Measurements from ENCODE around the gene TTC23.

DNA sequence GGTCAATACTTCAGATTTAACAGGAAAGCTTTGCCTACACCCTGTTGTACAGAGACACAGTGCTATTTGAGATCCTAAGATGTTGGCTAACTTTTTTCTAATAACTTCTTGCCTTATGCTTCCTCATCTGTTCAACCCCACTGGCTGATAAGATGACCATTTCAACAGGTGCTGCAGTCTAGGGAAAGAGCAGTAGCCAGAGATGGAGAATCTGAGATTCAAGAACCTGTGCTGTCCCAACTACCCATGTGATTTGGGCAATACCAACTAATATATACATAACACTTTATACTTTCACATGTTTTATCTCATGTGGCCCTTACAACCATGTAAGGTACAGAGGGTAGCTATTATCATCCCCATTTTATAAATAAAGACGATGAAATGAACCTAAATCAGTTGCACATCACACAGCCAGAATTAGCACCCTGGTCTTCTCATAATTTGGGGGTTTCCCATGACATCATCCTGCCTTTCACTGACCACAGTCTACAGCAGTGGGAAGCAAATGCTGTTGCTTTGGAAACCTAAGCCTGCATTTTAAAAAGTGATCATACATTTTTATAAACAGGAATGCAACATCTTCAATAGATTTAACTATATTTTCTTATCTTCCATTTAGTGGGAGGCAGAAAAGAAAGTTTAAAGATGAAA is 9.7 kb downstream of the TTC23 start:
- TF ChIP-seq POLR2AphosphoS5 (IDR thresholded peaks at IDR 0.05; ENCODE audit: low read depth, low read length) (no peak), TAF1 (IDR thresholded peaks at IDR 0.05; ENCODE audit: borderline replicate concordance, insufficient read depth, low read length) (no peak), SIN3A (IDR thresholded peaks at IDR 0.05; ENCODE audit: borderline replicate concordance, insufficient read depth, low read length) (no peak)
- TF ChIP-seq, protein P1, sequence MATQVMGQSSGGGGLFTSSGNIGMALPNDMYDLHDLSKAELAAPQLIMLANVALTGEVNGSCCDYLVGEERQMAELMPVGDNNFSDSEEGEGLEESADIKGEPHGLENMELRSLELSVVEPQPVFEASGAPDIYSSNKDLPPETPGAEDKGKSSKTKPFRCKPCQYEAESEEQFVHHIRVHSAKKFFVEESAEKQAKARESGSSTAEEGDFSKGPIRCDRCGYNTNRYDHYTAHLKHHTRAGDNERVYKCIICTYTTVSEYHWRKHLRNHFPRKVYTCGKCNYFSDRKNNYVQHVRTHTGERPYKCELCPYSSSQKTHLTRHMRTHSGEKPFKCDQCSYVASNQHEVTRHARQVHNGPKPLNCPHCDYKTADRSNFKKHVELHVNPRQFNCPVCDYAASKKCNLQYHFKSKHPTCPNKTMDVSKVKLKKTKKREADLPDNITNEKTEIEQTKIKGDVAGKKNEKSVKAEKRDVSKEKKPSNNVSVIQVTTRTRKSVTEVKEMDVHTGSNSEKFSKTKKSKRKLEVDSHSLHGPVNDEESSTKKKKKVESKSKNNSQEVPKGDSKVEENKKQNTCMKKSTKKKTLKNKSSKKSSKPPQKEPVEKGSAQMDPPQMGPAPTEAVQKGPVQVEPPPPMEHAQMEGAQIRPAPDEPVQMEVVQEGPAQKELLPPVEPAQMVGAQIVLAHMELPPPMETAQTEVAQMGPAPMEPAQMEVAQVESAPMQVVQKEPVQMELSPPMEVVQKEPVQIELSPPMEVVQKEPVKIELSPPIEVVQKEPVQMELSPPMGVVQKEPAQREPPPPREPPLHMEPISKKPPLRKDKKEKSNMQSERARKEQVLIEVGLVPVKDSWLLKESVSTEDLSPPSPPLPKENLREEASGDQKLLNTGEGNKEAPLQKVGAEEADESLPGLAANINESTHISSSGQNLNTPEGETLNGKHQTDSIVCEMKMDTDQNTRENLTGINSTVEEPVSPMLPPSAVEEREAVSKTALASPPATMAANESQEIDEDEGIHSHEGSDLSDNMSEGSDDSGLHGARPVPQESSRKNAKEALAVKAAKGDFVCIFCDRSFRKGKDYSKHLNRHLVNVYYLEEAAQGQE (IDR thresholded peaks at IDR 0.05; ENCODE audit: insufficient read depth in 1 of 2, low read depth in 2 of 2, low read length in 2 of 2), result no peak

Measured in PFSK-1 (cell line).